Measurements from ENCODE around the gene IFIT5. TPM values are rescaled to one million over a fixed set of nuclear protein-coding genes. Genes with fewer than 3 reads are reported as not detected.

IFIT5 gene
- total and polyA plus RNA-seq, 8 donors: 14.0 to 26.3 (median 18.0) TPM

DNA sequence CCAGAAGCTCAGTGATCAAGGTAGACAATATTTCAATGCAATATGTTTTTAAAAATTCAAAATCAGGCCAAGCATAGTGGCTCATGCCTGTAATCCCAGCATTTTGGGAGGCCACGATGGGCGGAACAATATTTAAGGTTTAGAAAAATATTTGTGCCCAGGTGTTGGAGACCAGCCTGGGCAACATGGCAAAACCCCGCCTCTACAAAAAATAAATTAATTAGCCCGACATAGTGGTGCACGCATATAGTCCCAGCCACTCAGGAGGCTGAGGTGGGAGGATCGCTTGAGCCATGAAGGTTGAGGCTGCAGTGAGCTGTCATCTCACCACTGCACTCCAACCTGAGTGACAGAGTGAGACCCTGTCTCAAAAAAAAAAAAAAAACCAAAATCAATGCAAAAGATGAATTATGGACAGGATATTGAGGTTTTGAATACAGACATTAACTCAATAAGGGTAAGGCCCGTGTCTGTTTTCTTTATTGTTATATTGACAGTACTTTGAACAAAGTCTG lies 913 bp upstream of the IFIT5 start:
- Histone ChIP-seq H3K4me3 (peak overlapping the region in 1 of 2 donors; percentile 61), H3K4me1 (peaks cover 18 to 39% of the 10 kb centered on the region in 2 donors), H3K36me3 (peaks cover 0 to 13% of the 10 kb centered on the region in 2 donors), H3K27ac (peak overlapping the region; percentile 87 to 98), H3K9me3 (no peaks in the 10 kb centered on the region), H3K27me3 (no peaks in the 10 kb centered on the region)
- DNase-seq: no peak
- intact Hi-C loops (cut with DNase I): no loop called here
- no peak for ATAC-seq
- TF ChIP-seq, protein P1, sequence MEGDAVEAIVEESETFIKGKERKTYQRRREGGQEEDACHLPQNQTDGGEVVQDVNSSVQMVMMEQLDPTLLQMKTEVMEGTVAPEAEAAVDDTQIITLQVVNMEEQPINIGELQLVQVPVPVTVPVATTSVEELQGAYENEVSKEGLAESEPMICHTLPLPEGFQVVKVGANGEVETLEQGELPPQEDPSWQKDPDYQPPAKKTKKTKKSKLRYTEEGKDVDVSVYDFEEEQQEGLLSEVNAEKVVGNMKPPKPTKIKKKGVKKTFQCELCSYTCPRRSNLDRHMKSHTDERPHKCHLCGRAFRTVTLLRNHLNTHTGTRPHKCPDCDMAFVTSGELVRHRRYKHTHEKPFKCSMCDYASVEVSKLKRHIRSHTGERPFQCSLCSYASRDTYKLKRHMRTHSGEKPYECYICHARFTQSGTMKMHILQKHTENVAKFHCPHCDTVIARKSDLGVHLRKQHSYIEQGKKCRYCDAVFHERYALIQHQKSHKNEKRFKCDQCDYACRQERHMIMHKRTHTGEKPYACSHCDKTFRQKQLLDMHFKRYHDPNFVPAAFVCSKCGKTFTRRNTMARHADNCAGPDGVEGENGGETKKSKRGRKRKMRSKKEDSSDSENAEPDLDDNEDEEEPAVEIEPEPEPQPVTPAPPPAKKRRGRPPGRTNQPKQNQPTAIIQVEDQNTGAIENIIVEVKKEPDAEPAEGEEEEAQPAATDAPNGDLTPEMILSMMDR (IDR thresholded peaks at IDR 0.05): no peak

DNA sequence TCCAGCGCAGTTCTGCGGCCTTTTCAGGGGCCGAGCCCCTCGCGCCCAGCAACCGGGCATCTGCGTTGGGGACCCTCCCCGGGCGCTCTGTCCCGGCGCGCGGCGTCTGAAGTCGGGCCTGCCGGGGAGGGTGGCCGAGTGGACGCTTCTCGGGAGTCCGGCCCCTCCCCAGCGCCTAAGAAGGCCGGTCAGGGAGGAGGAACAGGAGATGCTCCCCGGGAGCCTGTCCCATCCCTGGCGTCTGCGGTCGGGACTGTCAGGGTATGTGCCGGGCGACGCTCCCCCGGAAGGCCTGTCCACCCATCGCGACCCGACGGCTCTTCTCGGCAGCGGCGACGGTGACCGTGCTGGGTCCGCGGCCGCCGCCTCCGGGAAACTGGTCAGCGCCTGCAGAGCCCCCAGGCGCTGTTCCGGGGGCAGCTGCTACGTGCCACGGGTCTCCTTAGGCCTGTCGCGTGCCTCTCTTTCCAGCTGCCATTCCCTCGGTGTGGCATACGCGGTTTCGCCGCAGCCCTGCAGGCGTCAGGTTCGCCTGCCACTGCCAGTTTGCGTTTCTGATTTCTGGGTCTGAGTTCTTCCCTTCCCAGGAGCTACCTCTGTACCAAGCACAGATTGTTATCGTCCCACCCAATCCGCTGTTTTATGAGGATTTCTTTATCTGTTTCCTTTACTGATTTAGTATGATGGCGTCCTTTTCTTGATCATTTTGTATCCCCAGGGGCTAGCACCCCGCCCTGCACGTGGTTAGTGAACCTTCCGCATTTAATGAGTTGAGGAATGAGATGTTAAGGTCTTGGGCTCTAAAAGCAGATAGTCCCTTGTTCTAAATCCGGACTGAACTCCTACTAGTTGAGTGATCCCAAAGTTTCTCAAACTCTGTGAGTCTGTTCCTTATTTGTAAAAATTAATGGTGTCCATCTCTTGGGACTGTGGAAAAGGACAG lies 782 bp downstream of the IFIT5 start:
- peak overlapping the region; percentile 87 to 98 for H3K27ac ChIP-seq
- TF ChIP-seq, protein P1 (IDR thresholded peaks at IDR 0.05): peak in 1 of 2 donors; percentile 24
- ATAC-seq: peak; percentile 76

DNA sequence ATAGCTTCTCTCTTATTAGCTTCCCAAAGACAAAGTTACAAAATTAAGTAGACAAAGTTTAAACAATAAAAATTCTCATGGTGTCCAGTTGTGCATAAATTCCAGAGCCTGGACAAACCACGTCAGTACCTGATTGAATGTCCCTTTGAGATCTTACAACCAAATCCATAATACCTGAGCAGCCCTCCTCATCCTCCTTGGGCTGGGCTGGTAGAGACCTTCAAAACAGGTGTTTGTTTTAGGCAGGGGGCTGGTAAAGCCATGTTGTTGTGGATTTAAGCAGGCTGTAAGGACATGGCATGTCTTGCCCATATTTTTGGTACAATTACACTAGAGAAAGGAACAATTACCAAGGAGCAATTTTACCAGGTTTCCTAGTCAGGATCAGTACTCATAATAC lies 2.1 kb downstream of the IFIT5 start:
- H3K27ac ChIP-seq: no peak overlapping the region
- no peak for ATAC-seq
- peaks cover 25 to 57% of the 10 kb centered on the region in 2 donors for H3K4me1 ChIP-seq
- TF ChIP-seq, protein P1 (IDR thresholded peaks at IDR 0.05): no peak
- no peaks in the 10 kb centered on the region for H3K27me3 ChIP-seq
- intact Hi-C loops (cut with DNase I): no loop called here
- DNase-seq: no peak
- H3K9me3 ChIP-seq: no peaks in the 10 kb centered on the region
- peak overlapping the region in 1 of 2 donors; percentile 61 for H3K4me3 ChIP-seq
- H3K36me3 ChIP-seq: peaks cover 0 to 17% of the 10 kb centered on the region in 2 donors

More for the DNA sequence above, 782 bp downstream of the IFIT5 start:
- DNase-seq: peak; percentile 46 to 86 (median 60)
- Histone ChIP-seq H3K4me1 (peaks cover 25 to 56% of the 10 kb centered on the region in 2 donors), H3K4me3 (peak overlapping the region; percentile 61 to 89), H3K27me3 (no peaks in the 10 kb centered on the region), H3K9me3 (no peaks in the 10 kb centered on the region), H3K36me3 (peaks cover 0 to 17% of the 10 kb centered on the region in 2 donors)
- intact Hi-C loops (cut with DNase I): no loop called here

DNA sequence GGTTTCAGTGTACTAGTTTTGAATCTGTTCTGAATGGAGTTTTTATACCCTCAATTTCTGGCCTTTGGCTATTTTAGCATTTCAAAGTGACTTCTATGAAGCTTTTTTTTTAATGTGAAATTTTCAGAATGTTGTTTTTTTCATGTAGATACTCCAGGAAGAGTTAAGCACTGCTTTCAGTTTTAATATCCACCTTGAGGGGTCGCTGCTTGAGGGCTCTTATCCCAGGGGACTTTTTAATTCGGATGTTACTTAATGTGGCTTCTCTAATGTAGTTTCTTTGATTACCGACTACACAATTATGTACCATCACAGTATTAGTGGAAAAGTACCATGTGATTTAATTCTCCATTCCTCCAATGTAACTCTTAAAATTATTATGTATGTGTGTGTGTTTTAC lies 5.2 kb downstream of the IFIT5 start:
- peaks cover 25 to 47% of the 10 kb centered on the region in 2 donors for H3K4me1 ChIP-seq
- ATAC-seq (no peak), DNase-seq (peak in 1 of 4 donors; percentile 29)
- H3K27ac ChIP-seq: peak overlapping the region in 1 of 2 donors; percentile 30
- H3K36me3 ChIP-seq: peaks cover 0 to 17% of the 10 kb centered on the region in 2 donors
- H3K27me3 ChIP-seq: no peaks in the 10 kb centered on the region
- TF ChIP-seq, protein P1 (IDR thresholded peaks at IDR 0.05): peak in 1 of 2 donors; percentile 39
- H3K4me3 ChIP-seq: no peak overlapping the region
- no peaks in the 10 kb centered on the region for H3K9me3 ChIP-seq
- intact Hi-C loops (cut with DNase I): no loop called here

DNA sequence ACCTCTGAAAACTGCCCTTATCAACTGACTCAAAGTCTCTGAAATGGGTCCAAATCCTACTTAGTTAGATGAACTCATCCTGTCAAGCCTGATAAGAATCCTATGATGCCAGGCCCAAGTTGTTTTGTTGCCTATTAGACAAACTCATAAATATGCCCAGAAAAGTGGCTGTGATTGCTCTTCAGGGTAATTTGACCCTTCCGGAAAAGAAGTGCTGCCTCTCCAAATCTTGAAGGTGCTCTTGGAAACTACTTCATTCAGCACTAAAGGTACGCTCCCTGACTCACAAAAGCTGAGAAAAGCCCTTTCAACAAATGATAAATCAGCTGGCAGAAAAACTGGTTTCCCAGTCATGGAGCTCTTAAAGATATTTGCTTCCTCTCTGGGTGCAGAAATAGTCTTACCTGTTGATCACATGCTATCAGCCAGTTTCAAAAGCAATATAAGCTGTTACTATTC lies 6.7 kb downstream of the IFIT5 start:
- TF ChIP-seq, protein P1 (IDR thresholded peaks at IDR 0.05): no peak
- Histone ChIP-seq H3K4me1 (peaks cover 19 to 42% of the 10 kb centered on the region in 2 donors), H3K27ac (peak overlapping the region in 1 of 2 donors; percentile 51), H3K4me3 (no peak overlapping the region), H3K36me3 (peaks cover 0 to 17% of the 10 kb centered on the region in 2 donors), H3K27me3 (no peaks in the 10 kb centered on the region), H3K9me3 (no peaks in the 10 kb centered on the region)
- intact Hi-C loops (cut with DNase I): no loop called here
- DNase-seq: peak in 2 of 4 donors; percentile 25 to 72
- ATAC-seq: peak; percentile 76
